ENCODE results near the gene ETNK2. TPM values are rescaled to one million over a fixed set of nuclear protein-coding genes. Genes with fewer than 3 reads are reported as not detected.

ETNK2 gene
- total and polyA plus RNA-seq, 3 experiments from 2014 or later = 0.91 to 6.1 (median 1.1) TPM

Other genes with a start within 250 kb of the ETNK2 start
- gene SOX13, start 78.9 kb downstream of the ETNK2 start, total RNA-seq = 1 to 10 TPM; 3.1 TPM
- 5.5 TPM for gene SOX13, start 78.9 kb downstream of the ETNK2 start, polyA plus RNA-seq
- not detected for gene REN, start 14.3 kb upstream of the ETNK2 start, total RNA-seq
- not detected for gene REN, start 14.3 kb upstream of the ETNK2 start, polyA plus RNA-seq
- gene KISS1, start 44.4 kb upstream of the ETNK2 start, total RNA-seq = not detected
- not detected for gene KISS1, start 44.4 kb upstream of the ETNK2 start, polyA plus RNA-seq
- gene GOLT1A, start 61.9 kb upstream of the ETNK2 start, total RNA-seq = not detected
- not detected for gene GOLT1A, start 61.9 kb upstream of the ETNK2 start, polyA plus RNA-seq
- gene PLEKHA6, start 207.9 kb upstream of the ETNK2 start, total RNA-seq = under 1 TPM; 0.09 to 0.13 TPM
- not detected for gene PLEKHA6, start 207.9 kb upstream of the ETNK2 start, polyA plus RNA-seq